ENCODE results near the gene FCAR. TPM values are rescaled to one million over a fixed set of nuclear protein-coding genes. Genes with fewer than 3 reads are reported as not detected.
A peak's percentile ranks its signal among the peaks of the same experiment; 100 is the strongest.
"Not testable (repeated sequence)": the region's sequence is repeated elsewhere in the genome, so short reads cannot be mapped to it uniquely, and the experiment has no call there.

Gene FCAR
- total RNA-seq, 1 experiment from 2014 or later, result not detected

- no peak for DNase-seq
- Histone ChIP-seq H3K27ac (no peak overlapping the region), H2AFZ (no peak overlapping the region), H3K27me3 (ENCODE audit: insufficient read depth, low read depth) (peaks cover 39% of the 10 kb centered on the region), H3K4me2 (no peak overlapping the region), H3K4me3 (no peak overlapping the region), H3K4me1 (replicated peaks; ENCODE audit: insufficient read depth) (no peaks in the 10 kb centered on the region), H3F3A (ENCODE audit: insufficient read depth, low read depth) (peaks cover 11% of the 10 kb centered on the region; the same call in 1 of the 2 replicates), H4K20me1 (ENCODE audit: insufficient read depth) (no peaks in the 10 kb centered on the region), H3K9me3 (ENCODE audit: insufficient read depth, low read depth) (no peaks in the 10 kb centered on the region), H3K79me2 (ENCODE audit: low read depth) (no peaks in the 10 kb centered on the region), H3K9me2 (ENCODE audit: insufficient read depth) (no peaks in the 10 kb centered on the region), H3K36me3 (ENCODE audit: low read depth) (no peaks in the 10 kb centered on the region)
- ChIA-PET POLR2A (ENCODE audit: unreplicated experiment) (no interaction called here), CTCF (no interaction called here)
- intact Hi-C loops (cut with micrococcal nuclease; ENCODE audit: unreplicated experiment), result no loop called here
- no TSS peak for BruUV-seq (replicated peaks)
- no peak for TF ChIP-seq CTCF (conservative IDR thresholded peaks at IDR 0.05)
These were observed 28.0 kb downstream of the FCAR start for GRCh38 chr19:54902061-54902460.

DNA sequence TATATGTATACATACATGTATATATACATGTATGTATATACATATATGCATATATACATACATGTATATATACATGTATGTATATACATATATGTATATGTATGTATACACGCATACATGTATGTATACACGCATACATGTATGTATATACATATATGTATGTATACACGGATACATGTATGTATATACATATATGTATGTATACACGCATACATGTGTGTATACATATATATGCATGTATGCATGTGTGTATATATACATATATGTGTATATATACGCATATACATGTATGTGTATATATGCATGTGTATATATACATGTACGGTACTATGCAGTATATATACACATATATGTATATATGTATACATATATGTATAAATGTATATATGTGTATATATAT lies 29.3 kb downstream of the FCAR start:
- intact Hi-C loops (cut with micrococcal nuclease; ENCODE audit: unreplicated experiment), result no loop called here
- Histone ChIP-seq H3K4me2 (no peak overlapping the region), H3K27ac (no peak overlapping the region), H3K27me3 (ENCODE audit: insufficient read depth, low read depth) (peaks cover 35% of the 10 kb centered on the region), H3K36me3 (ENCODE audit: low read depth) (no peaks in the 10 kb centered on the region), H3K4me3 (no peak overlapping the region), H4K20me1 (ENCODE audit: insufficient read depth) (no peaks in the 10 kb centered on the region), H3K9me2 (ENCODE audit: insufficient read depth) (no peaks in the 10 kb centered on the region), H3F3A (ENCODE audit: insufficient read depth, low read depth) (peaks cover 11% of the 10 kb centered on the region; the same call in 1 of the 2 replicates), H2AFZ (no peak overlapping the region), H3K9me3 (ENCODE audit: insufficient read depth, low read depth) (no peaks in the 10 kb centered on the region), H3K4me1 (replicated peaks; ENCODE audit: insufficient read depth) (no peaks in the 10 kb centered on the region), H3K79me2 (ENCODE audit: low read depth) (no peaks in the 10 kb centered on the region)
- BruUV-seq (replicated peaks), result no TSS peak
- TF ChIP-seq CTCF (conservative IDR thresholded peaks at IDR 0.05) (no peak), EZH2 (IDR thresholded peaks at IDR 0.05; ENCODE audit: low read depth) (no peak)
- ChIA-PET POLR2A (ENCODE audit: unreplicated experiment) (no interaction called here), CTCF (no interaction called here)
- DNase-seq, result no peak

DNA sequence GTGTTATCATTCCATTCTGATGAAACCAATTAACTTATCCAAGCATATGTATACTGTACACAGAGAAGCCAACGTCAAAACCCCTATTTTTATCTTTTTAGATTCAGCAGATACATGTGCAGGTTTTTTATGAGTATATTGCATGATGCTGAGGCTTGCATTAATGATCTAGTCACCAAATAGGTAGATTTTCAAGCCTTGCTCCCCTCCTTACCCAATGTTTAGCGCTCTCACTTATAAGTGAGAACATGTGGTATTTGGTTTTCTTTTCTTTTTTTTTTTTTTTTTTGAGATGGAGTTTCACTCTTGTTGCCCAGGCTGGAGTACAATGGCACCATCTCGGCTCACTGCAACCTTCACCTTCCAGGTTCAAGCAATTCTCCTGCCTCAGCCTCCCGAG lies 30.2 kb downstream of the FCAR start:
- DNase-seq; H4K20me1 ChIP-seq (ENCODE audit: insufficient read depth); H3K79me2 ChIP-seq (ENCODE audit: low read depth); POLR2A ChIA-PET (ENCODE audit: unreplicated experiment); H3K36me3 ChIP-seq (ENCODE audit: low read depth); H3K9me2 ChIP-seq (ENCODE audit: insufficient read depth); H2AFZ ChIP-seq; intact Hi-C loops (cut with micrococcal nuclease; ENCODE audit: unreplicated experiment); H3K9me3 ChIP-seq (ENCODE audit: insufficient read depth, low read depth); BruUV-seq (replicated peaks); H3K4me1 ChIP-seq (replicated peaks; ENCODE audit: insufficient read depth); H3K4me2 ChIP-seq; H3K27ac ChIP-seq; CTCF ChIA-PET; H3K4me3 ChIP-seq: not testable (repeated sequence)
- Histone ChIP-seq H3K27me3 (ENCODE audit: insufficient read depth, low read depth) (peaks cover 28% of the 10 kb centered on the region), H3F3A (ENCODE audit: insufficient read depth, low read depth) (peaks cover 11% of the 10 kb centered on the region; the same call in 1 of the 2 replicates)

DNA sequence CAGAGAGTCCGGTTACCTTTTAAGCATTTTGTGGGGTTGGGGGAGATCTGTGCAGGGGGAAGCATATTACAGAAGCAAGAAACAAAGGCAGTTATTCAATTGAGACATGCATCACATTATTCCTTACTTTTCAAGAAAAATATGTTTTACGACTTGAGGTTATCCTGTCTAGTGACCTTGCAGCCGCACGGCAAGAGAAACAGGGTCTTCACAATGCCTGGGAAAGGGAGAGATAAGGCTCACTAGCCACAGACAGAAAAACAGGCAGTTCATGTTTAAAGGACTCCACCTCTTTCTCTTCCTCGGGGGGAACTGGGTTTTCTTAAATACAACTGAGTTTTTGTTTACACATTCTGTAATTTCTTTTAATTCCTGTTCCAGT lies 31.4 kb downstream of the FCAR start:
- H3K4me1 ChIP-seq (replicated peaks; ENCODE audit: insufficient read depth), result no peaks in the 10 kb centered on the region
- H4K20me1 ChIP-seq (ENCODE audit: insufficient read depth), result no peaks in the 10 kb centered on the region
- peaks cover 11% of the 10 kb centered on the region; the same call in 1 of the 2 replicates for H3F3A ChIP-seq (ENCODE audit: insufficient read depth, low read depth)
- ChIA-PET CTCF (no interaction called here), POLR2A (ENCODE audit: unreplicated experiment) (no interaction called here)
- TF ChIP-seq EZH2 (IDR thresholded peaks at IDR 0.05; ENCODE audit: low read depth) (no peak), CTCF (conservative IDR thresholded peaks at IDR 0.05) (no peak)
- no peak overlapping the region for H3K27ac ChIP-seq
- H3K4me3 ChIP-seq, result no peak overlapping the region
- H3K79me2 ChIP-seq (ENCODE audit: low read depth), result no peaks in the 10 kb centered on the region
- intact Hi-C loops (cut with micrococcal nuclease; ENCODE audit: unreplicated experiment), result no loop called here
- no peaks in the 10 kb centered on the region for H3K36me3 ChIP-seq (ENCODE audit: low read depth)
- H3K4me2 ChIP-seq, result no peak overlapping the region
- no peaks in the 10 kb centered on the region for H3K9me2 ChIP-seq (ENCODE audit: insufficient read depth)
- 0 out of 2 replicates have a peak overlapping the region, but pooled peaks have one; percentile 28 for H2AFZ ChIP-seq
- no peaks in the 10 kb centered on the region for H3K9me3 ChIP-seq (ENCODE audit: insufficient read depth, low read depth)
- no peak for DNase-seq
- peaks cover 17% of the 10 kb centered on the region for H3K27me3 ChIP-seq (ENCODE audit: insufficient read depth, low read depth)
- no TSS peak for BruUV-seq (replicated peaks)

All from PC-9 (cell line).